ENCODE data around the gene C12orf57.

The C12orf57 gene

GRCh38 chr12:6919588-6919987 lies 24.2 kb upstream of the C12orf57 start:
- no peaks in the 10 kb centered on the region for H3K9me3 ChIP-seq (ENCODE audit: severe bottlenecking)
- ATAC-seq (ENCODE audit: low read depth): peak; percentile 38
- no peak for DNase-seq (ENCODE audit: low spot score)
- peaks cover 42% of the 10 kb centered on the region for H3K36me3 ChIP-seq (ENCODE audit: low read depth)
- no peak overlapping the region for H3K4me3 ChIP-seq (ENCODE audit: severe bottlenecking)
- H3K4me1 ChIP-seq (ENCODE audit: insufficient read depth, poor library complexity, severe bottlenecking): peaks cover 9% of the 10 kb centered on the region
- peak overlapping the region; percentile 26 for H3K27ac ChIP-seq (ENCODE audit: poor library complexity, severe bottlenecking)
- peak; percentile 37 for TF ChIP-seq CTCF (IDR thresholded peaks at IDR 0.05; ENCODE audit: poor library complexity, severe bottlenecking)
- H3K27me3 ChIP-seq (ENCODE audit: insufficient read depth, poor library complexity, severe bottlenecking): no peaks in the 10 kb centered on the region

- Histone ChIP-seq H3K9me3 (ENCODE audit: severe bottlenecking) (no peaks in the 10 kb centered on the region), H3K4me3 (ENCODE audit: severe bottlenecking) (no peak overlapping the region), H3K4me1 (ENCODE audit: insufficient read depth, poor library complexity, severe bottlenecking) (peaks cover 29% of the 10 kb centered on the region), H3K27ac (ENCODE audit: poor library complexity, severe bottlenecking) (no peak overlapping the region), H3K36me3 (ENCODE audit: low read depth) (peaks cover 38% of the 10 kb centered on the region), H3K27me3 (ENCODE audit: insufficient read depth, poor library complexity, severe bottlenecking) (no peaks in the 10 kb centered on the region)
- ATAC-seq (ENCODE audit: low read depth) (no peak), DNase-seq (ENCODE audit: low spot score) (no peak)
- no peak for TF ChIP-seq CTCF (IDR thresholded peaks at IDR 0.05; ENCODE audit: poor library complexity, severe bottlenecking)
These were observed 22.3 kb upstream of the C12orf57 start for GRCh38 chr12:6921539-6921938.

GRCh38 chr12:6921996-6922946 lies 21.6 kb upstream of the C12orf57 start:
- ATAC-seq (ENCODE audit: low read depth) (no peak), DNase-seq (ENCODE audit: low spot score) (no peak)
- no peak overlapping the region for H3K4me3 ChIP-seq (ENCODE audit: severe bottlenecking)
- H3K36me3 ChIP-seq (ENCODE audit: low read depth): peaks cover 33% of the 10 kb centered on the region
- peaks cover 34% of the 10 kb centered on the region for H3K4me1 ChIP-seq (ENCODE audit: insufficient read depth, poor library complexity, severe bottlenecking)
- H3K9me3 ChIP-seq (ENCODE audit: severe bottlenecking): no peaks in the 10 kb centered on the region
- H3K27ac ChIP-seq (ENCODE audit: poor library complexity, severe bottlenecking): no peak overlapping the region
- TF ChIP-seq CTCF (IDR thresholded peaks at IDR 0.05; ENCODE audit: poor library complexity, severe bottlenecking): no peak
- H3K27me3 ChIP-seq (ENCODE audit: insufficient read depth, poor library complexity, severe bottlenecking): no peaks in the 10 kb centered on the region

GRCh38 chr12:6923003-6923732 lies 20.7 kb upstream of the C12orf57 start:
- Histone ChIP-seq H3K9me3 (ENCODE audit: severe bottlenecking) (no peaks in the 10 kb centered on the region), H3K4me3 (ENCODE audit: severe bottlenecking) (no peak overlapping the region), H3K4me1 (ENCODE audit: insufficient read depth, poor library complexity, severe bottlenecking) (peaks cover 34% of the 10 kb centered on the region), H3K36me3 (ENCODE audit: low read depth) (peaks cover 28% of the 10 kb centered on the region), H3K27ac (ENCODE audit: poor library complexity, severe bottlenecking) (no peak overlapping the region), H3K27me3 (ENCODE audit: insufficient read depth, poor library complexity, severe bottlenecking) (no peaks in the 10 kb centered on the region)
- no peak for TF ChIP-seq CTCF (IDR thresholded peaks at IDR 0.05; ENCODE audit: poor library complexity, severe bottlenecking)
- DNase-seq (ENCODE audit: low spot score) (no peak), ATAC-seq (ENCODE audit: low read depth) (no peak)

Measured in RWPE2 (cell line).